H9 (cell line): ENCODE data around the gene ST6GALNAC3. TPM values are rescaled to one million over a fixed set of nuclear protein-coding genes. Genes with fewer than 3 reads are reported as not detected.

Experiments
- DNase-seq: peaks from one replicate; pipeline ENCODE4 v3.0.0-alpha.2; 2017
- H2AFZ ChIP-seq: one replicate; pipeline ENCODE4 v1.6.1; 2013; ENCODE audit warnings: mild to moderate bottlenecking, low read length, control low read depth, moderate library complexity
- H2AK5ac ChIP-seq: 2 replicates; pipeline ENCODE4 v1.6.1; 2013; ENCODE audit warnings: low read length, control low read depth, mixed read lengths; ENCODE audit not compliant: insufficient read length
- H2BK120ac ChIP-seq: one replicate; pipeline ENCODE4 v1.6.1; 2013; ENCODE audit warnings: low read depth, mild to moderate bottlenecking, low read length, control low read depth, inconsistent platforms; ENCODE audit not compliant: poor library complexity, severe bottlenecking
- H2BK12ac ChIP-seq: 2 replicates; pipeline ENCODE4 v1.6.1; 2013; ENCODE audit warnings: low read length, control low read depth, mixed read lengths, low read depth; ENCODE audit not compliant: insufficient read length
- H2BK15ac ChIP-seq: 2 replicates; pipeline ENCODE4 v1.6.1; 2013; ENCODE audit warnings: low read depth, low read length, control low read depth
- H2BK20ac ChIP-seq: one replicate; pipeline ENCODE4 v1.6.1; 2013; ENCODE audit warnings: low read depth, mild to moderate bottlenecking, low read length, control low read depth, inconsistent platforms; ENCODE audit not compliant: poor library complexity, severe bottlenecking
- H2BK5ac ChIP-seq: 2 replicates; pipeline ENCODE4 v1.6.1; 2013; ENCODE audit warnings: low read length, control low read depth, mixed read lengths; ENCODE audit not compliant: insufficient read length
- H3K14ac ChIP-seq: 2 replicates; pipeline ENCODE4 v1.6.1; 2013; ENCODE audit warnings: low read length, control low read depth; ENCODE audit not compliant: insufficient read depth
- H3K18ac ChIP-seq: 2 replicates; pipeline ENCODE4 v1.6.1; 2013; ENCODE audit warnings: low read depth, mild to moderate bottlenecking, mixed read lengths, low read length, control low read depth; ENCODE audit not compliant: insufficient read length
- H3K23ac ChIP-seq: 2 replicates; pipeline ENCODE4 v1.6.1; 2013; ENCODE audit warnings: low read length, control low read depth, mixed read lengths, low read depth; ENCODE audit not compliant: insufficient read length
- H3K23me2 ChIP-seq: 2 replicates; pipeline ENCODE4 v1.6.1; 2013; ENCODE audit warnings: low read depth, mild to moderate bottlenecking, mixed read lengths, low read length, control low read depth; ENCODE audit not compliant: insufficient read length, poor library complexity, severe bottlenecking
- H3K27ac ChIP-seq: 2 replicates; pipeline ENCODE4 v1.5.1; 2013; ENCODE audit warnings: low read length, control low read depth, mixed read lengths, low read depth; ENCODE audit not compliant: insufficient read length
- H3K27me3 ChIP-seq: 2 replicates; pipeline ENCODE4 v1.6.1; 2013; ENCODE audit warnings: low read length, control low read depth, inconsistent platforms; ENCODE audit not compliant: insufficient read depth
- H3K4ac ChIP-seq: 2 replicates; pipeline ENCODE4 v1.6.1; 2013; ENCODE audit warnings: low read depth, mild to moderate bottlenecking, control low read depth, inconsistent platforms, low read length, moderate library complexity
- H3K4me1 ChIP-seq: 2 replicates; pipeline ENCODE4 v1.6.1; 2013; ENCODE audit warnings: low read length, control low read depth, inconsistent platforms; ENCODE audit not compliant: insufficient read depth
- H3K4me2 ChIP-seq: 2 replicates; pipeline ENCODE4 v1.6.1; 2013; ENCODE audit warnings: low read length, control low read depth, mixed read lengths; ENCODE audit not compliant: insufficient read length, insufficient read depth
- H3K56ac ChIP-seq: 2 replicates; pipeline ENCODE4 v1.6.1; 2013; ENCODE audit warnings: low read depth, mild to moderate bottlenecking, mixed read lengths, low read length, control low read depth; ENCODE audit not compliant: insufficient read length
- H3K79me1 ChIP-seq: 2 replicates; pipeline ENCODE4 v1.6.1; 2013; ENCODE audit warnings: low read depth, mild to moderate bottlenecking, moderate library complexity, low read length, control low read depth, inconsistent platforms; ENCODE audit not compliant: insufficient read depth, poor library complexity, severe bottlenecking
- H3K79me2 ChIP-seq: 2 replicates; pipeline ENCODE4 v1.6.1; 2013; ENCODE audit warnings: low read length, control low read depth, inconsistent platforms; ENCODE audit not compliant: insufficient read depth
- H3K9ac ChIP-seq: 2 replicates; pipeline ENCODE4 v1.6.1; 2013; ENCODE audit warnings: low read length, control low read depth, mixed read lengths; ENCODE audit not compliant: insufficient read length; ENCODE audit errors: extremely low read depth
- H3K9me3 ChIP-seq: one replicate; pipeline ENCODE4 v1.6.1; 2013; ENCODE audit warnings: low read depth, low read length, inconsistent platforms; ENCODE audit not compliant: control insufficient read depth
- H3T11ph ChIP-seq: one replicate; pipeline ENCODE4 v1.6.1; 2013; ENCODE audit warnings: mild to moderate bottlenecking, low read length, control low read depth, inconsistent platforms
- H4K20me1 ChIP-seq: one replicate; pipeline ENCODE4 v1.6.1; 2013; ENCODE audit not compliant: control insufficient read depth, insufficient read length, insufficient read depth
- H4K5ac ChIP-seq: 2 replicates; pipeline ENCODE4 v1.6.1; 2013; ENCODE audit warnings: low read depth, mild to moderate bottlenecking, mixed read lengths, low read length, control low read depth; ENCODE audit not compliant: insufficient read length
- H4K8ac ChIP-seq: replicated peaks from 2 replicates; pipeline ENCODE4 v1.6.1; 2013; ENCODE audit warnings: low read length, control low read depth, mixed read lengths, low read depth; ENCODE audit not compliant: insufficient read length
- H4K91ac ChIP-seq: 2 replicates; pipeline ENCODE4 v1.6.1; 2013; ENCODE audit warnings: low read depth, mild to moderate bottlenecking, moderate library complexity, mixed read lengths, low read length, control low read depth; ENCODE audit not compliant: insufficient read length
- H3K27ac Mint-ChIP-seq, 3 experiments: 2 replicates in 2 of 3; 3 replicates in 1 of 3; pipeline ENCODE4 v1.8.0; 2020 to 2021; ENCODE audit warnings: mixed read lengths in 3 of 3, mild to moderate bottlenecking in 1 of 3, moderate library complexity in 1 of 3
- H3K27me3 Mint-ChIP-seq: 2 replicates; pipeline ENCODE4 v1.8.0; 2021; ENCODE audit warnings: low read depth, mild to moderate bottlenecking, moderate library complexity, mixed read lengths
- H3K36me3 Mint-ChIP-seq, 3 experiments: 2 replicates in 2 of 3; 3 replicates in 1 of 3; pipeline ENCODE4 v1.8.0; 2020 to 2021; ENCODE audit warnings: low read depth in 3 of 3, mixed read lengths in 3 of 3; ENCODE audit not compliant: insufficient read depth in 1 of 3
- H3K4me1 Mint-ChIP-seq, 2 experiments: 2 replicates each; pipeline ENCODE4 v1.8.0; 2020; ENCODE audit warnings: mixed read lengths in 2 of 2
- H3K4me3 Mint-ChIP-seq, 2 experiments: 2 replicates in 1 of 2; 3 replicates in 1 of 2; pipeline ENCODE4 v1.8.0; 2020 to 2021; ENCODE audit warnings: mild to moderate bottlenecking in 2 of 2, mixed read lengths in 2 of 2, moderate library complexity in 1 of 2
- H3K9me3 Mint-ChIP-seq, 2 experiments: 2 replicates in 1 of 2; 3 replicates in 1 of 2; pipeline ENCODE4 v1.8.0; 2020; ENCODE audit warnings: mild to moderate bottlenecking in 2 of 2, mixed read lengths in 2 of 2, moderate library complexity in 1 of 2
- CTCF ChIP-seq: fragments of 200-600 bp; sonication (generic); conservative IDR thresholded peaks from 3 replicates; pipeline ENCODE4 v1.8.0; 2021; ENCODE audit warnings: antibody characterized with exemption, mild to moderate bottlenecking
- total RNA-seq: library from RNA; stranded (reverse); gene quantifications from 2 replicates; pipeline ENCODE4 v1.2.1, GENCODE V29; 2021

The ST6GALNAC3 gene
- total RNA-seq, 1 experiment from 2014 or later: 11.2 TPM

- Histone ChIP-seq H3K4ac (no peak overlapping the region), H3K9ac (no peak overlapping the region), H3K56ac (no peak overlapping the region), H2BK120ac (no peak overlapping the region), H4K20me1 (no peaks in the 10 kb centered on the region), H3K4me1 (no peaks in the 10 kb centered on the region), H2BK5ac (no peak overlapping the region), H3T11ph (no peak overlapping the region), H2BK20ac (no peak overlapping the region), H4K91ac (no peak overlapping the region), H3K9me3 (no peaks in the 10 kb centered on the region), H3K27me3 (no peaks in the 10 kb centered on the region), H2BK15ac (no peak overlapping the region), H3K23me2 (no peaks in the 10 kb centered on the region), H3K23ac (no peak overlapping the region), H3K18ac (no peak overlapping the region), H4K5ac (no peak overlapping the region), H4K8ac (no peak overlapping the region), H3K79me1 (no peaks in the 10 kb centered on the region), H2AFZ (no peak overlapping the region), H2AK5ac (no peak overlapping the region), H2BK12ac (no peak overlapping the region), H3K27ac (no peak overlapping the region), H3K14ac (no peak overlapping the region), H3K4me2 (no peak overlapping the region), H3K79me2 (no peaks in the 10 kb centered on the region)
- H3K27ac Mint-ChIP-seq: no peak overlapping the region
- H3K27me3 Mint-ChIP-seq: no peaks in the 10 kb centered on the region
- no peak for DNase-seq
- TF ChIP-seq CTCF: no peak
- no peak overlapping the region for H3K4me3 Mint-ChIP-seq
- H3K9me3 Mint-ChIP-seq: peaks cover 11 to 18% of the 10 kb centered on the region in 2 experiments
- peaks cover 13 to 18% of the 10 kb centered on the region in 2 experiments for H3K4me1 Mint-ChIP-seq
- peaks cover 0 to 8% (median 5%) of the 10 kb centered on the region in 3 experiments; a peak in 5 of 7 replicates for H3K36me3 Mint-ChIP-seq
Measured at GRCh38 chr1:76542359-76542758, 467.8 kb downstream of the ST6GALNAC3 start.
